Measurements from ENCODE around the gene MRGPRD.

MRGPRD gene

GRCh38 chr11:68966894-68967780, 13.6 kb downstream of the MRGPRD start:
- DNase-seq (ENCODE audit: low read depth), result no peak
- no peak for TF ChIP-seq CTCF (conservative IDR thresholded peaks at IDR 0.05; ENCODE audit: low read depth, low read length)
- H3K4me3 ChIP-seq (ENCODE audit: low read length), result no peak overlapping the region

DNA sequence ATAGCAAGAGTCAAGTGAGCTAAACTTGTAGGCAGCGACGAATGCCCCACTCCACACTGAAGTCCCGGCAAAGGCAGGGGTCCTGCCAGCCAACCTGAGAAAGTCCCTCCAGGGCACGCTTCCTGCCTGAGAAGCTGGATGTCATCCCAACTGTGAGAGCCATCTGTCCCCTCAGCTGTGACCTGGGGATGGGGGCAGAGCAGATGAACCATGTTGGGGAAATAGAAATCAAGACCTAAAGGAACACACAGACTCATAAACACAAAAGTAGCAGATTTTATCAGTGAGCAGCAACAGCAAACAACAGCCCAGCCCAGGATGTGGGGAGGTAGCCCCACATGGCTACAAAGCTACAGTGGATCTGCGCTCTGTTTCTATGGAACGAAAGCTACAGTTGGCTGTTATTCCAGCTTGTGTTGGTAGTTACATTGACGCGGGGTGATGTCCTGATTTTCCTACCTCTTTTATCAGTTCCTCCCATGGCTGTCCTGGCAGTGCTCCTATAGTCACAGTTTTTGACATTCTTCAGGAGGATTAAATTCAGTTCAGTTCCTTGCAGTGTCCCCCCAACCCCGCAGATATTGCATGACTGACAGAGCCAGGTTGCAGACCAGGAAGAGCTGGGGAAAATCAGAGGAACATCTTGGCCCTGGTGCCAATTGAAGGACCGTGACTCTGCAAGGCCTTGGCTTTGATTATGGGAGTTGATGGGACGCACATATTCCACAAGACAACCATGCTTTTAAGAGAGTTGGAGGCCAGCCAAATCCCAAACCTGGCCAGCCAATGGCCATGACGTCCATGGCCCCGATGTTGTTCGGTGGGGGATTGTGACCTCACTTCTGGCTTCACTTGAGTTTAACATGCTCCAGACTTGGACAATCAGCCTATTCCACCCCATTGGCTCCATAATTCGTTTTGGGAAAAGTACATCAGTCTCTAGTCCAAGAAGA, 14.6 kb downstream of the MRGPRD start:
- no peak overlapping the region for H3K4me3 ChIP-seq (ENCODE audit: low read length)
- no peak for DNase-seq (ENCODE audit: low read depth)
- no peak for TF ChIP-seq CTCF (conservative IDR thresholded peaks at IDR 0.05; ENCODE audit: low read depth, low read length)

GRCh38 chr11:68963779-68964178, 17.0 kb downstream of the MRGPRD start:
- no peak for TF ChIP-seq CTCF (conservative IDR thresholded peaks at IDR 0.05; ENCODE audit: low read depth, low read length)
- no peak for DNase-seq (ENCODE audit: low read depth)
- H3K4me3 ChIP-seq (ENCODE audit: low read length), result no peak overlapping the region

- no peak for TF ChIP-seq CTCF (conservative IDR thresholded peaks at IDR 0.05; ENCODE audit: low read depth, low read length)
- H3K4me3 ChIP-seq (ENCODE audit: low read length), result no peak overlapping the region
- no peak for DNase-seq (ENCODE audit: low read depth)
Measured at GRCh38 chr11:68962527-68963250, 18.1 kb downstream of the MRGPRD start.

- no peak for TF ChIP-seq CTCF (conservative IDR thresholded peaks at IDR 0.05; ENCODE audit: low read depth, low read length)
- H3K4me3 ChIP-seq (ENCODE audit: low read length), result no peak overlapping the region
- no peak for DNase-seq (ENCODE audit: low read depth)
Measured at GRCh38 chr11:68961245-68961644, 19.5 kb downstream of the MRGPRD start.

DNA sequence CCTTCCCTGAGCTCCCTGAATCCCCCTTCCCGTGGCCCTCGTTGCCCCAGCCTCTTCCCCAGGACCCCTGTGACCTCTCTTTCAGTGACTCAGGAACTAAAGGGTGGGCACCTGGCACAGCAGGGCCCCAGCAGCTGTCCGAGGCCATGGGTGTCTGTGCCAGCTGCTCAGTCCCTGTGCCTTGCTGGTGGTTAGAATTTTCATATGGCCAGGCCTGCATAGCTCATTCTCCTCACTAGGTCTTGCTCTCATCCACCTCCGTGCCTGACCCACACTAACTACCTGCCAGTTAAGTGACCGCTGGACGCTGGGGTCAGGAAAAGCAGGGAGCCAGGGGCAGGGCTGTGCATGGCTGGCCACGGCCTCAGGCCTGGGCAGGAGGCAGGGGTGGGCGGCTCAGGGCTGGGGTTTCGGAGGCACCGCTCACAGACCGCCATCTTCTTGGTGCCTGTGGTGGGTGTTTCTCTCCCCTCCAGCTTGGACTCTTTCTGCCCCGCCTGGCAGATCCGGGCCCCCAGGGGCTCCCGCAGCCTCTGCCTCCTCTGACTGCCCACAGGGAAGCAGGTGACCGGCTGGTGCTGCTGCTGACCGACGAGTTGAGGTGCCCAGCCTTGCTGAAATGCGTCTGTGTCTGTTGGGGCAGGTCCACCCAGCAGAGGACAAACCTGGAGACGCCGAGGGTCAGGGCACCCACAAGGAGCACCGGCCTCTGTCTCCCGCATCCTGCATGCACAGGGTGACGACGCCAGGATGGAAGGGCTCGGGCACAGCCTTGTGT, 20.3 kb downstream of the MRGPRD start:
- DNase-seq (ENCODE audit: low read depth), result no peak
- TF ChIP-seq CTCF (conservative IDR thresholded peaks at IDR 0.05; ENCODE audit: low read depth, low read length), result no peak
- no peak overlapping the region for H3K4me3 ChIP-seq (ENCODE audit: low read length)

All from retinal pigment epithelial cell (primary cell).